SU-DHL-6 (cell line): Measurements from ENCODE around the gene FLT1.

Experiments
- CTCF ChIP-seq: fragments of 200-600 bp; sonication (generic); IDR thresholded peaks from one replicate; pipeline ENCODE4 v1.5.1; 2017; ENCODE audit warnings: antibody characterized with exemption, mild to moderate bottlenecking, low read length, moderate library complexity; ENCODE audit not compliant: insufficient read depth, poor library complexity, severe bottlenecking
- EZH2phosphoT487 ChIP-seq: fragments of 200-600 bp; sonication (generic), shearing (Covaris generic); conservative IDR thresholded peaks from 2 replicates; pipeline ENCODE4 v1.6.1; 2018; ENCODE audit warnings: mild to moderate bottlenecking, antibody characterized with exemption, low read length, moderate library complexity, mixed read lengths

- TF ChIP-seq CTCF = no peak
- no peak for TF ChIP-seq EZH2phosphoT487
Observed at GRCh38 chr13:28424541-28424940, 70.4 kb downstream of the FLT1 start.
